ENCODE data around the gene TAS2R41.
"Not testable (repeated sequence)": the region's sequence is repeated elsewhere in the genome, so short reads cannot be mapped to it uniquely, and the experiment has no call there.

- not testable (repeated sequence) for TF ChIP-seq EZH2 (IDR thresholded peaks at IDR 0.05); POLR2AphosphoS5 (IDR thresholded peaks at IDR 0.05; ENCODE audit: borderline replicate concordance, low read depth, low read length); FOXP2 (optimal IDR thresholded peaks at IDR 0.05; ENCODE audit: control extremely low read depth, extremely low read length, insufficient read depth)
Measured at GRCh38 chr7:143486266-143486665, 8.6 kb downstream of the TAS2R41 start.
